A549 (cell line): ENCODE measurements around the gene AUTS2.

Experiments
- CTCF ChIP-seq: fragments of >200 bp; sonication (Bioruptor Twin); formaldehyde crosslinking; IDR thresholded peaks from 3 replicates; pipeline ENCODE4 v1.5.1; 2016
- ZC3H11A ChIP-seq: fragments of 450-650 bp; IDR thresholded peaks from 2 replicates; pipeline ENCODE4 v1.6.1; 2014; ENCODE audit warnings: antibody characterized with exemption, mild to moderate bottlenecking

GRCh38 chr7:70104243-70104642 is 506.0 kb downstream of the AUTS2 start:
- TF ChIP-seq CTCF (no peak), ZC3H11A (no peak)
